ENCODE measurements around the gene RGPD3.
"Not testable (repeated sequence)": the region's sequence is repeated elsewhere in the genome, so short reads cannot be mapped to it uniquely, and the experiment has no call there.

- TF ChIP-seq CTCF (conservative IDR thresholded peaks at IDR 0.05); ZFX (IDR thresholded peaks at IDR 0.05): not testable (repeated sequence)
Observed at GRCh38 chr2:106477647-106478046, 9.4 kb upstream of the RGPD3 start.
